Right lobe of liver (tissue), 4 donors: ENCODE data around the gene IGDCC3.

Experiments
- POLR2A ChIP-seq: fragments of 450-650 bp; IDR thresholded peaks from one replicate; pipeline ENCODE4 v1.6.1; 2017; ENCODE audit warnings: antibody characterized with exemption, mild to moderate bottlenecking
- TF ChIP-seq, protein P1 (sequence below), 4 donors: fragments of 200-600 bp in 3 of 4; fragments of 450-650 bp in 1 of 4; IDR thresholded peaks; one replicate each; pipeline versions ENCODE4 v1.5.1 to v1.8.0; 2016 to 2022; ENCODE audit warnings: antibody characterized with exemption in 4 of 4, mild to moderate bottlenecking in 2 of 4
- donor health status: DM: no; HTN: no; CAD: no.
- donor health status: DM: no; HTN: no; CAD: no.
- donor health status: DM: no; HTN: yes; CAD: no.

DNA sequence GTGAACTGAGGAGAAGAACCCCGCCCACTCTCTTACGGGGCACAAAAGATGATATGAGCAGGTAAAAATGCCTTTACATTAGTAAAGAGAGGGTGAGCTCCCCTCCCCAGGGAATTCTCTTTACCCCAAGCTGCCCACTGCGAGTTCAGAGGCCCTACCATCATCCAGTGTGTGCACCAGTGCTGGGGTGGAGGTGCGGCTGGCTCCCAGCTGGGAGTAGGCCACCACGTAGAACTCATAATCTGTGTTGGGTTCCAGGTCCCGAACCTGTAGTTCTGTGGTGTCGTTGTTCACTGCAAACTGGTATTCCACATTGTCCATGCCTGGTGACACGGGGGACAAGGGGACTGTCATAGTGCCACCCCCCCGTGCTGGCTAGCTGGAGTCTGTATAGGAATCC is 17.1 kb upstream of the IGDCC3 start:
- TF ChIP-seq, protein P1, sequence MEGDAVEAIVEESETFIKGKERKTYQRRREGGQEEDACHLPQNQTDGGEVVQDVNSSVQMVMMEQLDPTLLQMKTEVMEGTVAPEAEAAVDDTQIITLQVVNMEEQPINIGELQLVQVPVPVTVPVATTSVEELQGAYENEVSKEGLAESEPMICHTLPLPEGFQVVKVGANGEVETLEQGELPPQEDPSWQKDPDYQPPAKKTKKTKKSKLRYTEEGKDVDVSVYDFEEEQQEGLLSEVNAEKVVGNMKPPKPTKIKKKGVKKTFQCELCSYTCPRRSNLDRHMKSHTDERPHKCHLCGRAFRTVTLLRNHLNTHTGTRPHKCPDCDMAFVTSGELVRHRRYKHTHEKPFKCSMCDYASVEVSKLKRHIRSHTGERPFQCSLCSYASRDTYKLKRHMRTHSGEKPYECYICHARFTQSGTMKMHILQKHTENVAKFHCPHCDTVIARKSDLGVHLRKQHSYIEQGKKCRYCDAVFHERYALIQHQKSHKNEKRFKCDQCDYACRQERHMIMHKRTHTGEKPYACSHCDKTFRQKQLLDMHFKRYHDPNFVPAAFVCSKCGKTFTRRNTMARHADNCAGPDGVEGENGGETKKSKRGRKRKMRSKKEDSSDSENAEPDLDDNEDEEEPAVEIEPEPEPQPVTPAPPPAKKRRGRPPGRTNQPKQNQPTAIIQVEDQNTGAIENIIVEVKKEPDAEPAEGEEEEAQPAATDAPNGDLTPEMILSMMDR (IDR thresholded peaks at IDR 0.05) = no peak
- no peak for TF ChIP-seq POLR2A
